GM21619 (cell line): Measurements from ENCODE around the gene HERC3.
A peak's percentile ranks its signal among the peaks of the same experiment; 100 is the strongest.

ENCODE experiments used
- ATAC-seq: cut with Tn5 transposase; IDR thresholded peaks from one replicate; pipeline ENCODE4 v1.9.1; 2021; ENCODE audit not compliant: unreplicated experiment

Gene HERC3

GRCh38 chr4:88591787-88592599 lies at the start of gene HERC3:
Gene HERC3 (plus strand): TSS chr4:88592480. CDS start chr4:88605824, 13,344 bp downstream.
- peak; percentile 96 for ATAC-seq

DNA sequence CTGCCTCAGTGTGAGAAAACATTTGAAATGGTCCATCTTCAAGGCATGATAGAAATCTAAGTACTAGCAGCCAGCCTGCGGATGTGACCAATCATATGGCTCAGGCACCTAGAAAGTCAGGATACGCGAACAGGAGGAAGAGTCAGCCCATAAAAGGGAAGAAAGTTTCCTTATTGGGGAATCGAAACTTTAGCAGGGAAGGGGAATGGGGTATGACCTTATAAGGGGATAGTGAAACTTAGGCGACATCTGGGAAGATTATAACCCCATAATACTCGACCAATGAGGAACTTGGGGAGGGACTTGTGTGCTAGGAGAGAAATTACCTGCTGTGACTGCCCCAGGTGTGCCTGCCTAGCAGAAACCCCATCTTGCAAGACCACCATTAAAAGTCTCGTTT lies 42.5 kb upstream of the HERC3 start:
- ATAC-seq, result no peak

- ATAC-seq, result no peak
Observed at GRCh38 chr4:88567591-88567990, 24.7 kb upstream of the HERC3 start.

GRCh38 chr4:88570001-88570400 lies 22.3 kb upstream of the HERC3 start:
- no peak for ATAC-seq

GRCh38 chr4:88573276-88573980 lies 18.9 kb upstream of the HERC3 start:
- ATAC-seq, result no peak

- no peak for ATAC-seq
Observed at GRCh38 chr4:88573995-88574394, 18.3 kb upstream of the HERC3 start.

GRCh38 chr4:88575186-88575585 lies 17.1 kb upstream of the HERC3 start:
- ATAC-seq, result no peak

- no peak for ATAC-seq
Observed at GRCh38 chr4:88582493-88582892, 9.8 kb upstream of the HERC3 start.

- no peak for ATAC-seq
Observed at GRCh38 chr4:88583631-88584470, 8.4 kb upstream of the HERC3 start.

GRCh38 chr4:88584471-88584900 lies 7.8 kb upstream of the HERC3 start:
- ATAC-seq, result no peak

GRCh38 chr4:88585917-88586316 lies 6.4 kb upstream of the HERC3 start:
- ATAC-seq, result no peak

GRCh38 chr4:88587306-88587705 lies 5.0 kb upstream of the HERC3 start:
- ATAC-seq, result no peak

DNA sequence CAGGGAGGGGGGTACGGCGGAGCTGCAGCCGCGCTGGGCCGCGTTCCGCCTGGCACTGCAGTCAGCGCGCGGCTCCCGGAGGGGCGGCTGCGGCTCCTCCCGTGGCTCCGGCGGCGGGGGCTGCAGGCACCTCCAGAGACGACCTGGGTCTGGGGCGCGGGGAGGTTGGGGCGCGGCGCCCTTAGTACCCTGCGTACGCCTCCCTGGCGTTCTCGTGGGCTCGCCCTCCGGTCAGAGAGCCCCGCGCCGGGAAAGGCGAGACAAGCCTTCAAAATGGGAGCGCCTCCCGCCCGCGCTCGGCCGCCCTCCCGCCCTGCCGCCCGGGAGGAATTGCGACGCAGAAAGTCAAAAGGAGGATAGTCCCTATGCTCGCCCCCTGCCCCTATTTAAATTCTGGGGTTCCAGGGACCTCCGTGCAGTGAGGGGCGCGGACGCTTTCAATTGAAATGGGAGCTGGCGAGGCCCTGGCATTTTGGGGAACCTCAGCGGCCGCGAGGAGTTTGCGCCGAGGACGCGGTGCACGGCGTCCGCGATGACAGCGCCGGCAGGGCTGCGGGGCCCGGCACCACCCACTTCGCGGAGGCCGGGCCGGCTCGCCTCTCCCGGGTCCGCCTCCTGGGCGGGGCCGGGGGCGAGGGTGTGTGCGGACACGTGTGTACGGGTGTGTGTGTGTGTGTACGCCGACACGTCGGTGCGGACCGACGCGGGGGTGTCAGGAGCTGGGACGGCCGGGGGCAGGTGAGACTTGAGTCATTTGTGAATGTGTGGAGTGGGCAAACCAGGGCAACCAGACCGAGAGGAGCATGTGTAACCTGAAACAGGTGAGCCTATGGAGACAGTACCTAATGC lies 544 bp downstream of the HERC3 start:
- ATAC-seq, result peak; percentile 73

GRCh38 chr4:88597970-88598660 lies 5.8 kb downstream of the HERC3 start:
- no peak for ATAC-seq

DNA sequence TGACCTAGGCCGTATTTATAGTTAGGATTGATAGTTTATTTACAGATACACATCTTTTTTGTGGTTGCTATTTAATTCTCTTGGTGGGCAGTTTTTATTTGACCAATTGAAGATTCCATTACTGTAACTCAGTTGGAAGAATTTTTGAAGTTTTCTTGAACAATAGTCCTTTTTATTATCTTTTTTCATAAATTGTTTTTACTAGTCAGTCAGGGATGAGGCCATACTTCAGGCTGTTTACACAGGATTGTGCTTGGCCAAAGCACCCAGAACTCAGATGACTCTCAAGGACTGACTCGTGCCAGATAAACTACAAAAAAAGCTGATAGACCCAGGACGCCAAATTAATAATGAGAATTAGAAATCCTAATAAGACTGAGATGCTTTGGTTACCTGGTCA lies 7.0 kb downstream of the HERC3 start:
- no peak for ATAC-seq

DNA sequence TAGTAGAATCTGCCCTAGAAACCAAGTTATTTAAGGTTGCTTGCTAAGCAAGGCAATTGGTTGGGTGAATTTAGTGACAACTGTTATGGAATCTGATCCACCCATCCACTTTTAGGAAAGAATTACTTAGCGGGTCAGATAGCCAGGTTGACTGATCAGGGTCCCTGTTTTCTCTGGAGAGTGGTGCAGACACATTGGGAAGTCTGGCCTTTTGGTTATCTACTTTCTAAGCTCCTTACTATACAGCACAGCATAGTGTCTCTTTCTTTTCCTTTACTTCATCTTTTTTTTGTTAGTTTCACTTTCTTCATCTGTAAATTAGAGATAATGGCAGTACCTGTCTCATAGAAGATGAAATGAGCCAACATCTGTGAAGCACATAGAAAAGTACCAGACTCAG lies 7.4 kb downstream of the HERC3 start:
- ATAC-seq, result no peak

DNA sequence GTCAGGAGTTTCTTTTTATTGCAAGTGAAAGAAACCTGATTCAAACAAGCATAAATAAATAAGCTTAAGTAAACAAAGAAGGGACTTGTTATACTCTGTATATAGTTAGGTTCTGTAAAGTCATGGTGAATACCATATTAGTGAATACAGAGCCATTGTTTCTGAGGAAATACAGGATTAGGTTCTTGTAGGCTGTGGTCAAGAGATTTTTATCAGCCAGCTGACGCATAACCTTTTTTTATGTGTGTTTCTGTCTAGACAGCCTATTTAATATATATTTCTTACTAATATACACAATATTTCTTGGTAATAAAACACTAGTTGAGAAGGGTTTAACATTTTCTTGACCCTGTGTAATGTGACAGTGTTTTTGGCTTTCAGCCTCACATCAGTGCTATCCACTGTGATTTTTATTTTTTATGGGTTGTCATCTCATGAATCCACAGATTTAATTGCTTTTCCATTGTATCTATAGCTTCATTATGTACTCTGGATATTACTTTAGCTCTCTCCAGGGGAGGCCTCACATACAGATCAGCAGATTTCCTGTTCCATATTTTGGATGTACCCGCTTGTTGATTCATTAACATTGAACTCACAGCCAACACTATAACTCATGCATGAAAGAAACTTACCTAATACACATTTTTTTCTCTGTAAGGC lies 8.0 kb downstream of the HERC3 start:
- ATAC-seq, result no peak

DNA sequence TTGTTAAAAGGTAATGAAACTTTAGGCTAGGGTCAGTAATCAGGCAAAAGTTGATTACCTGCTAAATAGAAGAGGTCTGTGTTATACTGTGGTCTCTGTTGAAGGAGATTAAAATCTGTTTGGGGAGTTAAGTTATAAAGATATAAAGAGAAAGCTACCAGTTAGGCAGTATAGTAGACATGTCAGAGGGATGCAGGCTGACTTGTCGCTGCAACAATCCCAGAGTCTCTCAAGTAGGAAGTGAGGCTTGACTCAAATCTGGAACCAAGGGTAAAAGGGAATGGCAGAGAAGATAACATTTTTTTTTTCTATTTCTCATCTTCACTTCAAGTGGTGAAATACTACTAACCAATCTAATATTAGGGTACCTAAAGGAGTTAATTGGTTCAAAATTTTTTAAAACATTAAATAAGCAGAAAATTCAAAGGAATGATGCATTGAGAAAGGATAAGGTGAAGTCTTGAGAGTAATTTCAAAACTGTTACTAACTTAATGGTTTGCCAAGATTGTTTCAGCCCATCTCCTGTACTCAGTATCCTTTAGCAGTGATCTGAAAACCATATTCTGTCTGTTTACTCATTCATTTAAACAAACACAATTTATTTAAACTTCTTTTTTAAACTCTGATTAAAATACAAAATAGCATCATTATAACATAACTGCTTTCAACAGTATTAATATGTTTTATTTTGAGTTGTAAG lies 12.8 kb downstream of the HERC3 start:
- ATAC-seq, result no peak

GRCh38 chr4:88605736-88606135 lies 13.5 kb downstream of the HERC3 start:
- ATAC-seq, result peak; percentile 63
